Astrocyte of the cerebellum (primary cell): ENCODE results near the gene ZNF23.

Source experiments
- DNase-seq: peaks from one replicate; pipeline ENCODE4 v3.0.0-alpha.2; 2011; ENCODE audit warnings: low read depth
- H3K4me3 ChIP-seq: 2 replicates; pipeline ENCODE4 v1.5.1; 2011; ENCODE audit warnings: mild to moderate bottlenecking, low read depth, low read length, moderate library complexity
- in situ Hi-C: cut with HindIII; loops from 2 replicates; pipeline ENCODE4 v1.10.0; 2017; ENCODE audit warnings: low sequenced_read_pairs
- TF ChIP-seq, protein P1 (sequence below): IDR thresholded peaks from 2 replicates; pipeline ENCODE4 v1.5.1; 2012; ENCODE audit warnings: low read length, low read depth, moderate library complexity, mild to moderate bottlenecking; ENCODE audit errors: missing control alignments

The ZNF23 gene

DNA sequence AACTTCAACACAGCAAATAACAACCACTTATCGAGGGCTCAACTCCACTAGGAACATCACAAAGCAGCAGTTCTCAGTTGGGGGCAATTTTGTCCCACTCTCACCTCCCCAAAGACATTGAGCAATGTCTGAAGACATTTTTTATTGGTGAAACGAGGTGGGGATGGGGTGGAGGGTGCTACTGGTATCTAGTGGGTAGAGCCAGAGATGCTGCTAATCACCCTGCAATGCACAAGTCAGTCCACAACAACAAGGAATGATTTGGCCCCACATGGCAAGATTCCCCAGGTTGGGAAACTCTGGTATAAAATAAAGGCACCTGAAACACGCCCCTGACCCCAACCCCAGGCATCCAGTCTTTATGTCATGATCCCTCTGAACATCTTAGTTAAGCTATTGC lies 53.5 kb downstream of the ZNF23 start:
- H3K4me3 ChIP-seq = no peak overlapping the region
- in situ Hi-C loops = no loop called here
- TF ChIP-seq, protein P1, sequence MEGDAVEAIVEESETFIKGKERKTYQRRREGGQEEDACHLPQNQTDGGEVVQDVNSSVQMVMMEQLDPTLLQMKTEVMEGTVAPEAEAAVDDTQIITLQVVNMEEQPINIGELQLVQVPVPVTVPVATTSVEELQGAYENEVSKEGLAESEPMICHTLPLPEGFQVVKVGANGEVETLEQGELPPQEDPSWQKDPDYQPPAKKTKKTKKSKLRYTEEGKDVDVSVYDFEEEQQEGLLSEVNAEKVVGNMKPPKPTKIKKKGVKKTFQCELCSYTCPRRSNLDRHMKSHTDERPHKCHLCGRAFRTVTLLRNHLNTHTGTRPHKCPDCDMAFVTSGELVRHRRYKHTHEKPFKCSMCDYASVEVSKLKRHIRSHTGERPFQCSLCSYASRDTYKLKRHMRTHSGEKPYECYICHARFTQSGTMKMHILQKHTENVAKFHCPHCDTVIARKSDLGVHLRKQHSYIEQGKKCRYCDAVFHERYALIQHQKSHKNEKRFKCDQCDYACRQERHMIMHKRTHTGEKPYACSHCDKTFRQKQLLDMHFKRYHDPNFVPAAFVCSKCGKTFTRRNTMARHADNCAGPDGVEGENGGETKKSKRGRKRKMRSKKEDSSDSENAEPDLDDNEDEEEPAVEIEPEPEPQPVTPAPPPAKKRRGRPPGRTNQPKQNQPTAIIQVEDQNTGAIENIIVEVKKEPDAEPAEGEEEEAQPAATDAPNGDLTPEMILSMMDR = no peak
- no peak for DNase-seq

DNA sequence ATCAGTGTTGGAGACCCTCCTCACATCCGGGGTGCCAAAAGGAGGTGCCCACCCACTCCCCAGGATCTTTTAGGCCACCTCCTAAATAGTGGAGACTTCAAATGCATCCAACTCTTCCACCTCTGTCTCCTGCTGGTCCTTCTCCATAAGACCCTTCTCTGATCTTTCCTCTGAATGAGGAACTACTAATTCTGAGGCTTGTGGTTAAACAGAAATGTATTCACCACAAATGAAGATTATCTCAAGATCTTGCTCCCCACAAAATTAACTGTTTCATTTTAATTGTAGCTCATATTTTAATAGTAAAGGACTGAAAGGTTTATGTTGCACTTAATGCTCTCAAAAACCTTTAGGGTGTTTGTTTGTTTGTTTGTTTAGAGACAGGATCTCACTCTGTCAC lies 54.3 kb downstream of the ZNF23 start:
- no peak for DNase-seq
- in situ Hi-C loops = no loop called here
- TF ChIP-seq, protein P1 = no peak

DNA sequence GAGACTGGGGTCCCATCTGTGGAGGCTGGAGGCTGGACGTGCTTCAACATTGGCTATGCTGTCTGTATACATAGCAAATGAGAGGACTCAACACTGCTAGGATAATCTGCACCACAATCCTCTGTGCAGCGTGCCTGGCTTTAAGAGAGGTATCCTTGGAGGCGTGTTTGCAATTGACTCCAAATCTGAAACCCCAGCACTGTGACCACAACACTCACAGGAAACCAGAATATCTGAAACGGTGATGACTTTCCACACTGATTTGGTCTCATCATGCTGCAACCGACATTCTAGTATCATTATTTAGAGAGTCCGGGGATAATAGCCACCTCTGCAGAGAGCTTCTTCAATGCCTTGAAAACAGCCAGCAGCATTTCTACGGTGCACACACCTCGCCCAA lies 55.3 kb downstream of the ZNF23 start:
- in situ Hi-C loops = no loop called here
- no peak overlapping the region for H3K4me3 ChIP-seq
- TF ChIP-seq, protein P1 = no peak
- no peak for DNase-seq

More for the DNA sequence above, 54.3 kb downstream of the ZNF23 start:
- no peak overlapping the region for H3K4me3 ChIP-seq

DNA sequence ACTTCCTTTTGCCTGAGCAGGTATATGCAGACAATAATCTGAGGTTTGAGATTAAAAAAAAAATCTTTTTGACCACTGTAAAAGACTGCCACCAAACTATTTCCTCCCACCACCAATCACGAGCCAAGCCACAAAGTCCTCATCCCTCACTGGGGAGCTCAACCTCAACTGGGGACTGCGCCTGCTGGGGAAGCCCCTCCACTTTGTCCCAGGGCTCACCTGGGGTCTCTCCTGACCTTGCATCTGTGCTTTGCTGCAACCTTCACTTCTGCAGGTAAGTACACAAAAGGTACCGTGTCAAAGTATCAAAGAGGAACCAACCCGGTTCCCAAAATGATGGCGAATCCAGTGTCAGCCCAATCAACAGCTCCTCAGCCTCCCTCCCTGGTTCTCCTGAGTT lies 55.7 kb downstream of the ZNF23 start:
- H3K4me3 ChIP-seq = no peak overlapping the region
- DNase-seq = no peak
- TF ChIP-seq, protein P1 = no peak
- in situ Hi-C loops = no loop called here

DNA sequence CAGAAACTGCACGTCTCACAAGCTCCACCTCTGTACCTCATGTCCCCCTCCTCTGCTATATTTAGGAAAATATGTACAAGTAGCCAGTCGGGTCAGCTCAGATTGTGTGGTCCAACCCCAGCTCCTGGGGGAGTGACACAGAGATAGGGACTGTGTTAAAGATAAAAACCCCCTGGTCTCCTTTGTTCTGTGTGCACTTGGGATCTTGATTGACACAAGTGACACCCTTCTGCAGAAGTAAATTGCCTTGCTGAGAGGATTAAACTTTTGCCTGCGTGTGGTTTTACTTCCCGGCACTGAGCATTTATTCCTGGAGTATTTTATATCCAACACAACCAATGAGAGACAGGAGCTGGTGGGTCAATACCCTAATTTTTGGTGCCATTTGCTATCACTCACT lies 57.7 kb downstream of the ZNF23 start:
- in situ Hi-C loops = no loop called here
- DNase-seq = no peak
- TF ChIP-seq, protein P1 = no peak
- no peak overlapping the region for H3K4me3 ChIP-seq

DNA sequence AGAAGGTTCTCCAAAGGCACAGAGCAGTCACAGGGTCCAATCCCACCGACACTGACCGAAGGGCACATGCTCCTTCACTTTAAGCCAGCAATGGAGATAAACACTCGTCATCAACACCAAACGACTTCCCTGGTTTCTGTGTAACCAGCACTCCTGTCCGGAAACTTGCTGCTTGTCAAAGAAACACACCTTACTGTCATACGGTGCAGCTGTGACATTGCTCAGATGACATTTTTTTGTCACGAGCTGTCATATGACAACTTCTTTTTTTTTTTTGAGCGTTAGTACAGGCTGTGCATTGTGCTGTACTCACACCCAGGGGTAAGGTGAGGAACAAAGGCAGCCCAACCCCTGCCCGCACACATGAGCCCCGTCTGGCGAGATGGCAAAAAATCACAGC lies 59.4 kb downstream of the ZNF23 start:
- TF ChIP-seq, protein P1 = no peak
- no peak for DNase-seq
- no peak overlapping the region for H3K4me3 ChIP-seq
- in situ Hi-C loops = no loop called here

DNA sequence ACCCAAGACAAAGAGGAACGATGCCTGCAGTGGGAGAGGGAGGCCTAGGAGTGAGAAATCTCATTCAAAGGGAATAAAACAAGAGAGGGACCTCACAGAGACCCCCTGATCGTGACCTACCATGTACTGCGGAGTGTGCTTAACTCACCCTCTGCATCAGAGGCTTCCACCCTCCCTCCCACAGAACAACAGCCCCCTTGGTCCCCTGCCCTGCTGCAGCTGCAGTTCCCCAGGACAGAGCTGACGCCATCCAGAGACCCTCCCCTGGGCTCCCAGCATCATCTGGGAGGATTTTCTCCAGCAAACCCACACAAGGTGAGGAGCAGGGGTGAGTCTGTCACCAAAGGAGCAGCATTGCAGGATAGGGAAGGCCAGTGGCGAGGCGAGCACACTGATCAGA lies 60.0 kb downstream of the ZNF23 start:
- H3K4me3 ChIP-seq = no peak overlapping the region
- in situ Hi-C loops = no loop called here
- TF ChIP-seq, protein P1 = no peak
- no peak for DNase-seq
